Stimulated activated CD8-positive, alpha-beta memory T cell treated with anti-CD3 and anti-CD28 coated beads, Interleukin-4, amount 100 ng/mL, for 4 hours (primary cell): ENCODE results near the gene VPREB1.
"Not testable (repeated sequence)": the region's sequence is repeated elsewhere in the genome, so short reads cannot be mapped to it uniquely, and the experiment has no call there.

Source experiments
- DNase-seq, 2 donors: peaks; one replicate each; pipeline ENCODE4 v3.0.0-alpha.2; 2020; ENCODE audit warnings: low read depth in 2 of 2, low spot score in 1 of 2

VPREB1 gene

DNA sequence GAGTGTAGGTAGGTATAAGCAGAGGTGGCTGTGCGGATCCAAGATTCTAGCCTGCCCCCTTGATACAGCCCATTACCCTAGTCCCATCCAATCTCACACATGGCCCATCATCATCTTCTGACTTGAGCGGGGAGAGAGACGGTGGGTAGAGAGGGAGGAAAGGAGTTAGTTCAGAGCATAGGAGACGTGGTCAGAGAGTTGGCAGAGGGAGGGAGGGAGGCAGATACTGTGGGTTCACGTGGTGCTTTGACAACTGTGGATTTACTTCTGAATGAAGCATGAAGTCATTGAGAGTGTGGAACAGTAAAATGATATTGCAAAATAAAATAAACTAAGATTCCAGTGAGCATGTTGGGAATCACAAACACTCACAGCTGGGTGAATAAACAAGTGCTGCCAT lies 31.4 kb upstream of the VPREB1 start:
- DNase-seq, result no peak

DNA sequence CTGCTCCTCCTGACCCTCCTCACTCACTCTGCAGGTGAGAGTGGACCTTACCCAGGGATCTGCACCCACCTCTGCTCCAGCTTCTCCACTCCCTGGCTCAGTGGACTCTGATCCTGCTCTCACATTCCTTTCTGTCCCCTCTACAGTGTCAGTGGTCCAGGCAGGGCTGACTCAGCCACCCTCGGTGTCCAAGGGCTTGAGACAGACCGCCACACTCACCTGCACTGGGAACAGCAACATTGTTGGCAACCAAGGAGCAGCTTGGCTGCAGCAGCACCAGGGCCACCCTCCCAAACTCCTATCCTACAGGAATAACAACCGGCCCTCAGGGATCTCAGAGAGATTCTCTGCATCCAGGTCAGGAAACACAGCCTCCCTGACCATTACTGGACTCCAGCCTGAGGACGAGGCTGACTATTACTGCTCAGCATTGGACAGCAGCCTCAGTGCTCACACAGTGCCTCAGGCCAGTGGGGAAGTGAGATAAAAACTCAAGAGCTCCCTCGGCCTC lies 29.7 kb upstream of the VPREB1 start:
- DNase-seq, result no peak

DNA sequence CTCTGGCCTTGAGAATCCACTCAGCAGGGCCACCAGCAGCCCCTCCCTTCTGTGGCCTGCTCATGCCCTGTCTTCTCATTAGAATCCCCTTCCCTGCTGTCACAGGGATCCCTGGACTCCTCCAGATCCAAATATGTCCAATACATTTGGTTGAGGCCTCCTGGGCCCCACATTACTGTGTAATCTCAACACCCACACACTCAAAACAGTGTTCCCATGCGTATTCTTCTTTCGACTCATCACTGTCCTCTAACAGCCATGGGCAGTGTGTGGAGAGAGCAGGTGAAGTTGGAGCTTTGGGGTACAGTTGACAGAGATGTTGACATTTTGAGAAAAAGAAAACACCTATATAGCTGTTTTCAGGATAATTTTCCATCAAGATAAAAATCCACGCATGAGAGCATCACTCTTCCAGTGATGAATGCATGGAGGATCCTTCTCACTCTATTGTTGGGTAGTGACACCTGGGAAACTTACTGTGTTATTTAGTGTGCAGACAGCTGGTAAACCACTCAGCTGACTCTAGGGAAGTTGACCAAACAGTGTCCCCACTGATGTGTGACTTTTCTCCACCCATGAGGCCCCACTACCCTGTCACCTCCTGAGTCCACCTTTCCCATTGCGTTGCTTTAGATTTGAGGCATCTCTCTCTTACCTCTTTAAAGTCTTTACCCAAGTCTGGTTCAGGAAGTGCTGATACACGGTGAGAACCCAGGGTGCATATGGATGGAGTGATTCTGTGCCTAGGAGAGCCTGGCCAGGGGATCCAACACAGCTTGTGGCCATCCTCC lies 28.7 kb upstream of the VPREB1 start:
- no peak for DNase-seq

DNA sequence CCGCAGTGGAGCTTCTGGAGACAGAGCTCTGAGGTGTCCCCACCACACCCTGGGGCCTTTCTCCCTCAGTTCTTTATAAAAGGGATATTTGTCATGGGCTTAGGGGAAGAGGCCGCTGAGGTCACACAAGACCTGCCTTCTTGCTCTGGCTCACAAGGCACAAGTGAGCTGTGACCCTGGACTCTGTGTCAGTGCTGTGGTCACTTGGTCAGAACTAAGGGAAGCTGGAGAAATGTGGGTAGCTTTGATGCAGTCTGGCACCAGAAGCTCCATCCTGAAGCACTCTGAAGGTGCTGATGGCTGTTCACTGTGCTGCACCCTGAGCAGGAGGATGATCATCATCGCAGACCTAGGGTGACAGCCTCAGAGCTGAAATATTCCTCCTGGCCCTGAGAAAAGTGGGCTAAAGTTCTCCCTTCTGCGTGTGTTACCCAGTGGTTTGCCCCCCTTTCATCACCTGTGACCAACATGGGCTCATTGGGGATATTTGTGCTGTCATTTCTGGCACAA lies 28.1 kb upstream of the VPREB1 start:
- DNase-seq, result no peak

DNA sequence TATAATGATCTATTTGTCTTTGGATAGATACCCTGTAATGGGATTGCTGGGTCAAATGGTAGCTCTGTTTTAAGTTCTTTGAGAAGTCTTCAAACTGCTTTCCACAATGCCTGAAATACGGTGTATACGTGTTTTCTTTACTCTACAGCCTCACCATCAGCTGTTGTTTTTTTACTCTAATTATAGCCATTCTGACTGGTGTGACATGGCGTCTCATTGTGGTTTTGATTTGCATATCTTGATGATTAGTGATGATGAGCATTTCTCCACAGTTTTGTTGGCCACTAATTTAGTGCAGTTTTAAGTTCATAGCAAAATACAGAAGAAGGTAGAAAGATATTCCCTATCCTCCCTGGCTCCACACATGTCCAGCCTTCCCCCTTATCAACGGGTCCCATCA lies 26.3 kb upstream of the VPREB1 start:
- DNase-seq, result no peak

DNA sequence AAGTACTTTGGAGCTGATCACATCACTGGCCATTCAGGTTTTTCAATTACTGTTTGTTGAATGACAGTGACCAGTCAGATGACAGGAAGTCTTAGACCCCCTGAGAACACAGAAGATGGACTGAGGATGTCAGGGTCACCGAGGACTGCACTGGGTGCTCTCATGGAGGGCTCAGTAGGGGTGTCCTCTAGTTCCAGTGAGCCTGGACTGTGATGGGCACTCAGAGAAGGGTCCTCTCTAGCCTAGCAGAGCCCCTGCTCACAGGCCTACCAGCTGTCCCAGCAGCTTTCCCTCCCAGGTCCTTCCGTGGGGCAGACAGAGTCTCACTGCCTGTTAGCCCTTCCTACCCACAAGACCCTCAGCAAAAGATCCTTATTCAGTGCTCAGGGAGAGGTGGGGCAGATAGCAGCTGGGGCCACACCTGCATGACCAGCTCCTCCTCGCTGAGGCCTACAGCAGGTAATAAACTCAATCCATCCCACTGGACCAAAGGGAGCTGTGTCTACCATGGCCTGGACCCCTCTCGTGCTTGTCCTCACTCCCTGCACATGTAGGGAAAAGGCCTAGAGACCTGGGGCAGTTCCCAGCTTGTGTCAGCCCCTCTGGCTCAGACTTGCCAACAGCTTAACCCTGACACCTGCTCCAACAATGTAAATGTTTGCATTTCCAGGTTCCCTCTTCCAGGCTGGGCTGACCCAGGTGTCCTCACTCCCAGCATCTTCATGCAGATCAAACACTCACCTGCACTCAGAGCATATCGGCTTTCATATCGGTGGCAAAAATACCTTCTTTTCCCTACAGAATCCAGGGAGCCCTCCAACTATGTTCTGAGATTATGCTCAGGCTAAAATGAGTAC lies 25.2 kb upstream of the VPREB1 start:
- no peak for DNase-seq

DNA sequence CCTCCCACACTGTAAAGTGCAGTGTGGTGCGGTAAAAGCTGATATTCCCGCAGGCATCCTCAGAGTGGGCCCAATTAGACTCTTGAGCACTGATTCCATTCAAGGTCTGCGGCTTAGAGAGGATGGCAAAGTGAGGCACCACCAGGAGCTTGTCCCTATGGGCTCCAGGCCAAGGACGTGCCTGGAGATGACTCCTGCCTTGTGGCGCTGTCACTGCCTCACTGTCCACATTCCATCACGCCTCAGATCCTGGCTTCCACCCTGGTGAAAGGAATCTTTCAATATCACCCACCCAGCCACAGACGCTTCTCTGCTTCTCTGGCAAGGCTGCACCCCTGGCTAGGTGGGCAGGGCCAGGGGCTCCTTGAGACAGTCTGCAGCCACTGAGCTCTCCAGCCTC lies 23.5 kb upstream of the VPREB1 start:
- not testable (repeated sequence) for DNase-seq

DNA sequence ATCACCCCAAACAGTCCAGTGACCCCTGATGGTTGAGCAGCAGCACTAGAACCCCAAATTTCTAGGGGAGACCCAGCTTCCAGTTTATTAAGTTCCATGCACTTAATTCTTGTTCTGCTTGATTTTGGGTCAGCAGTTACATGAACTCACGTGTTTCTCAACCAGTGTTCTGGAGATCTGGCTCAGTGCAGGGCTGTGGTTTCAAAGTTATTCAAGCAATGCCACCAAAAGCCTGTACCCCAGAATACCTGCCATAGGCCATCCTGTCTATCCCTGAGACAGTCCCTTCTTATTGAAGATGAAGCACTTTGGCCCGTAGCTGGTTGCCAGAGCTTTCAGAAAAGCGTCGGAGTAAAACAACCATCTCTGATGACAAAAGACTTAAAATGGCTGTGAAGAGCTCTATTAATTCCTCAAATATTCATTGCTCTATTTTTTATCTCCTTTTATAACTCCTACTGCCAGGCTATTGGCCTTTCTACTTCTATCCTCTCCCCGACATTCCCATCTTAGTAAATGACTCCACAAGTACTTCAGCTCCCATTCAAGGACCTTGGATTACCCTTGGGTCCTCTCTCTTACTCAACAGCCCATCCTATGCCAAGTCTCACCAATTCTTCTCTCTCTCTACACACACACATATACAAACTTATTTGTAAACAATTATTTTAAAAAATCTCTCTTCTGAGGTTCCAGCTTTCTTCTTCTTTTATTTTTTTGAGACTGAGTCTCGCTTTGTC lies 18.0 kb upstream of the VPREB1 start:
- no peak for DNase-seq

DNA sequence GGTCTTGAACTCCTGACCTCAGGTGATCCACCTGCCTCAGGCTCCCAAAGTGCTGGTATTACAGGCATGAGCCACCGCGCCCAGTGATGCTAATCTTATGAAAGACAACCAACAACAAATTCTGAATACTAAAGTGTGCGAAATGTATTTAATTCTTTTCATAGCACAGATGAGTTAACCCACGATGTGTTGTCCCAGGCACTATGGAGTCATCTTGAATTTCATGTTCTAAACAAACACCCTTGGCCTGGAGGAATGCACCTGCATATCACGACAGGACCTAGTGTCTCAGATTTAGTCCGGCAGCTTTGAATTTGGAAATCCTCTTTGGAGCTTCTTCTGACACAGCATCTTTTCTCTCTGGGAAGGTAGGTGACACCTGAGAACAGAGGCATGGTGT lies 16.2 kb upstream of the VPREB1 start:
- DNase-seq, result no peak

DNA sequence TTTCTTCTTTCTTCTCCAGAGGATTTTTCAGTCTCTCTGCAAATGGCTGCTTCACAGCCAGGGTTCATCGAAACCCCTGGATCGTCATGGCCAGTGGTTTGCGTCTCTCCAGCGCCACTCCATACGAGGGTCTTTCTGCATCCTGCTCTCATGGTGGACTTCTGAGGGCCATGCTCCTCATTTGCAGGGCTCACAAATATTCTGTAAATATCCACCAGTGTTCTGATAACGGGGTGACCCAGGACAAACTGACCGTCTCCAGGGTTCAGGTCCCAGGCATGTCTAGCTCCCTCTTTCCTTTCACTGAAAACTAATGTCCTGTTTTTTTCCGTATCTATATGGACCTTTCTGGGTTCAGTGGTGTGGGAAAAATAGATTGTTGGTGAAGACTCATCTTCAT lies 15.7 kb upstream of the VPREB1 start:
- no peak for DNase-seq

DNA sequence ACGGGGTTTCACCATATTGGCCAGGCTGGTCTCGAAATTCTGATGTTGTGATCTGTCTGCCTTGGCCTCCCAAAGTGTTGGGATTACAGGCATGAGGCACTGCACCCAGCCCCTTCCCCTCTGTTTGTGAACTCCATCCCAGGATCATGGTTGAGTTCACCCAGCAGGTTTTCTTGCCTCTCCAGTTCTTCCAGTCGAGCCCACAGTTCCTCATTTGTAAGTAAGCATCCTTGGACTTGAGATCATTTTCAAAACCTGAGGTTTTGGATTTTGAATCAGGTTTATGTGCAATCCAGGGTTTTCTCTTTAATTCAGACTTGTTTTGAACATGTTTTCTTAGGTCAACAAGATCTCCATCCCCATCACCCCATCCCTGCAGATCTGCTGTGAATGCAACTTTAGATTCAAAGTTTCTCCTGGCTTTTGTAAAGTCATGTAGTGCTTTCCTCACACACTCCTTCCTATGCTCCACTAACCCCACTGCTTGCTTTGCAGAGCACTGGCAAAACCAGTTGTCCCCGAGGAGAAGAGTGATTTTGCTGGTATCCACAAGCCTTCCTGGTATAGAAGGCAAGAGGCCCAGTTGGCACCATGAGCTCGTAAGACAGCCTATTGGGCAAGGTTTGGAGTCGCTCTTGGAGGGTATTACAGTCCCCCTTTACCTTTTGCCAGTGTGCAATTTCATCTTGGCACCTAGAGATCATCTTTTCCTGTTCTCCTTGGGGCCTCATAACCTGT lies 14.7 kb upstream of the VPREB1 start:
- no peak for DNase-seq

DNA sequence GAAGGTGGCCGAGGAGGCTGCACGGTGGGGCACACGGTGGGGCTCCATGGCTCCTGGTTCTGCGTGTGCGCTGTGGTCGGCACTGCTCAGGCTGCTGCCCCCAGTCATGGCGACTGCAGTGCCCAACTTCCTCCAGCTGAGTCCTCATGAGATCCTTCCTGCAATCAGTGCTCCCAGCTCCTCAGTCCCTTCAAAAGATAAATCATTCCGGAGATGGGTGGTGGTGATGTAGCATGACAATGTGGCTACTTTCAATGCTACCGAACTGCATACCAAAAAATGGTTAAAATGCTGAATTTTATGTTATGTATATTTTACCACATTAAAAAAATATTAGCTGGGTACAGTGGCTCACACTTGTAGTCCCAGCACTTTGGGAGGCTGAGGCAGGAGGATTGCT lies 14.1 kb upstream of the VPREB1 start:
- DNase-seq, result no peak

DNA sequence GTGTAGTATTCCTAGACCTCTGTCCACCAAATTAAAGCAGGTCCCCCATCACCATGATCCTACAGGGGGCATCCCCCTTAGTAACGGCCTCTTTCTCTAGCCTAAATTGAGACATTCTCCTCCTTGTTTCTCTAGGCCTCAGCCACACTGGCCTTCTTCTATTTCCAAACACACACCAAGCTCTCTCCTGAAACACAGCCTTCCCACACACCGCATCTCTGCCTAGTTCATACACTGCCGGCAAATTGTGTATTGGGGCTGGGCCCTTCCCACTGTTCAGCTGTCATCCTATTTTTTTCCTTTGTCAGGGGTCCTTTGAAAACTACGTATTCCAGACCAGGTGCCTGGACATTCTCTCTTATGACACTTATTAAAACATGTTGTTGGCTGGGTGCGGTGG lies 11.5 kb upstream of the VPREB1 start:
- DNase-seq, result no peak

DNA sequence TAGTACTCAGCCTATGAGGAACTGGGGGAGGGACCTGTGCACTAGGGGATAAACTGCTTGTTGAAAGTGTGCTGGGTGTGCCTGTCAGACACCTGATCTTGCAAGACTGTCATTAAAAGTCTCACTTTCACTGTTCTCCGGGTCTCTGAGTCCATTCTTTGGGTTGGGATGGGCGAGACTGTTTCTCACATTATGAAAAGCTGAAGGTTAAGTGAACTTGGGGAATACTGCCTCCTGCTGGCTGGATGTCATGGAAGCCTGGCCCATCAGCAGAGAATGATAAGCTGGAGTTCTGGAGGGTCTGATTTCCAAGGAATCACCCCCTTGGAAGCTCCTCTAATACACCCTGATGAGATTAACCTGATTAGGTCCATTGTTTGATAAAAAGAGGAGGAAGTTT lies 9.0 kb upstream of the VPREB1 start:
- peak in 1 of 2 donors; percentile 38 for DNase-seq

DNA sequence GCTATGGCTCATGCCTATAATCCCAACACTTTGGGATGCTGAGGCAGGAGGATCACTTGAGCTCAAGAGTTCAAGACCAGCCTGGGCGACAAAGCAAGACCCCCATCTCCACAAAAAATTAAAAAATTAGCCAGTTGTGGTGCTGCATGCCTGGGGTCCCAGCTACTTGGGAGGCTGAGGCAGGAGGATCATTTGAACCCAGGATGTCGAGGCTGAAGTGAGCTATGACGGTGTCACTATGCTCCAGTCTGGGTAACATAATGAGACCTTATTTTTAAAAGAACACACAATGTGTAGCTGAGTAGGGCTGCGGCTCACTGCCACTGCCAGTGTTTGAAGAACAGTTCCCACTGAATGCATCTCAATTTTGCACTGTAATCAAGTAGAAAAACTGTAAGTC lies 7.1 kb upstream of the VPREB1 start:
- no peak for DNase-seq

DNA sequence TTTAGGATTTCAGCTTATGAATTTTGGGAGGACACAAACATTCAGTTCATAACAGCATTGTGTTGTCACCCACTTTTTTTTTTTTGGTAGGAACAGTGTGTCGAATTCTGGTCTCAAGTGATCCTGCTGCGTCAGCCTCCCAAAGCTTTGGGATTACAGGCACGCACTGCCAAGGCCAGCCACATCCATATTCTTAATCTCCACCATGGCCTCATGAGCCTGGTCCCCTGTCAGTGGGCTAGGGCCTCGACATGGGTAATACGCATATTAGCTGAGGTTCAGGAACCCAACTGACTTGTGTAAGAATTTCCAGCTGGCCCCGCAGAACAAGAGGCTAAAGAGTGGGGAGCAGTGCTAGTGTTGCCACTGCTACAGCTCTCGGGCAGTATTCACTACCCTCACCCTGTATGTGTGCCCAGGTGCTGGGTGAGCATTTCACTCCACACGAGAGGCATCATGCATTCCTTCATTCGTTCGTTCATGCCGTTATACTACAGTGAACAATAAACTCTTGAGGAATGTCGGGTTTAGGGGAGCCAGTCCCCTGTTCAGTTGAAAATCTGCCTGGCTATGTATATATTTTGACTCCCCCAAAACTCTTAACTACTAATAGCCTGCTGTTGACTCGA lies 5.2 kb upstream of the VPREB1 start:
- DNase-seq, result no peak

DNA sequence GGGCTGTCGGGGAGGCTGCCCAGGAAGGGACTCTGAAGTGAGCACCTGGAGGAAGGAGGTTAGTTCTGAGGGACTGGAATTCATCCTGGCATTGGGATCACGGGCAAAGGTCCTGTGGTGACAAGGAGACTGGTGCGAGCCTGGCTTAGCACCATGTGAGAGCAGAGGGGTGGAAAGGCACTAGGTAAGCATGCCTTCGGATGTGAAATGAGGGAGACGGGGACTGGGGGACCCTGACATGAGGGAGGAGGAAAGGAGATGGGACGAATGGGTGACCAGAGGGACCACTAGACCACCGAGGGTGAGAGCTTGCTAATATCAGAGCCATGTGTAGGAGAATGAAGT lies 3.1 kb upstream of the VPREB1 start:
- no peak for DNase-seq

DNA sequence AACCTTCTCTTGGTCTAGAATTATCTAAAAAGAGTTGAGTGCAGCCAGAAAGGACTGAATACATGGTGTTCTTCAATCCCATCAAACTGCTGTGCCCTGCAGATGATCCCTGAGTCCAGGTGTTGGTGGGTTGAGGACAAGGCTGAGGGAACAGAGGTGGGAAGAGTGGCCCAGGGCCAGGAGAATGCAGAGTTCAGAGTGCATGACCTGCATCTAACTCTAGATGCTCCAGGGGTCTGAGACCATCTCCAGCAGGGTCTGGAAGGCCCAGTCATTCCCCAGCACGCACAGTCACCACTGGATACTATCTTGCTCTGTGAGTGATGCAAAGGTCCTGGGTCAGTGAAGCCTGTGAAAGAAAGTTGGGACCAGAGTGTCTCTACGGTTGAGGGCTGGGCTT lies 2.1 kb upstream of the VPREB1 start:
- DNase-seq, result no peak

DNA sequence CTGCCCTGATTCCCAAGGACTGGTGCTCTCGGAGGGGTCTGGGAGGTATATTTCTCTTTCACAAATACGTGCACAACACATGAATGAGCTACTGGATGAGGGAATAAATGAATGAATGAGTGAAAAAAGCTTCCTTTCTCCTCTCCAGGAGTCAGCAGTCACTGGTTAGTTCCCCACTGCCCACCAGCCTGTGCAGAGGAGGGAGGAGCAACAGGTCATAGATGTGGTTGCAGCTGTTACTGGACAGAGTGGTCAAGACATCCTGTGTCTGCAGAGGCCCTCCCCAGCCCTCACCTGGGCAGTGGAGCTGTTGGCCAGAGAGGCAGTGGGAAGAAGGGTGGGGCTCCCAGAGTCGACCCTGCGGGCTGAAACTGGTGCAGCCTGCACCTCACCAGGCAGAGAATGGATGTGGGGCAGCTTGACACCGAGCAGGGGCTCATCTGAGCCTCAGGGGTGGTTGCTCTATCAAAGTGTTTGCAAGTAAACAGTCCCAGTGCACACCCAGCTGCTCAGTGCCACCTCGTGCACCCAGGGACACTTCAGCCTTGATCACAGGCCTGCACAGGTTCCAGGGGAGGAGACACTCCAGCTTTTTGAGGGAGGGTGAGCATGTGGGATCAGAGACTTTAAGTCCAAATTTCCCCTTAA lies 1.4 kb upstream of the VPREB1 start:
- DNase-seq, result no peak
